NOMO-1 treated with dmso at 0.1 percent for 144 hours (cell line): ENCODE data around the gene EXOC3L4.
"Not testable (repeated sequence)": the region's sequence is repeated elsewhere in the genome, so short reads cannot be mapped to it uniquely, and the experiment has no call there.

Source experiments
- DNase-seq: peaks from one replicate; lab custom pipeline; 2025; ENCODE audit not compliant: unreplicated experiment; lab: John Stamatoyannopoulos, UW

The EXOC3L4 gene

GRCh38 chr14:103119527-103119926 is 25.0 kb downstream of the EXOC3L4 start:
- DNase-seq = not testable (repeated sequence)

GRCh38 chr14:103121121-103121845 is 26.8 kb downstream of the EXOC3L4 start:
- peak; percentile 91 for DNase-seq

GRCh38 chr14:103121846-103122584 is 27.5 kb downstream of the EXOC3L4 start:
- DNase-seq = peak; percentile 72

- no peak for DNase-seq
Measured at GRCh38 chr14:103122585-103122946, 28.0 kb downstream of the EXOC3L4 start.

GRCh38 chr14:103122947-103123633 is 28.6 kb downstream of the EXOC3L4 start, which contains the start of gene TNFAIP2:
Gene TNFAIP2, plus strand, starts transcription at chr14:103123461. Its CDS starts 2,997 bp downstream, at chr14:103126458.
- no peak for DNase-seq

GRCh38 chr14:103123634-103124500 is 29.3 kb downstream of the EXOC3L4 start:
- no peak for DNase-seq

- no peak for DNase-seq
Measured at GRCh38 chr14:103124501-103125001, 30.0 kb downstream of the EXOC3L4 start.

- DNase-seq = no peak
Measured at GRCh38 chr14:103125098-103126070, 30.9 kb downstream of the EXOC3L4 start.

- DNase-seq = no peak
Measured at GRCh38 chr14:103126088-103126872, 31.8 kb downstream of the EXOC3L4 start.

- no peak for DNase-seq
Measured at GRCh38 chr14:103126873-103127304, 32.4 kb downstream of the EXOC3L4 start.

- no peak for DNase-seq
Measured at GRCh38 chr14:103127356-103127755, 32.8 kb downstream of the EXOC3L4 start.

GRCh38 chr14:103127861-103128598 is 33.5 kb downstream of the EXOC3L4 start:
- no peak for DNase-seq

GRCh38 chr14:103128631-103129300 is 34.2 kb downstream of the EXOC3L4 start:
- DNase-seq = no peak

- DNase-seq = no peak
Measured at GRCh38 chr14:103129301-103130016, 34.9 kb downstream of the EXOC3L4 start.

- no peak for DNase-seq
Measured at GRCh38 chr14:103130017-103130764, 35.7 kb downstream of the EXOC3L4 start.

GRCh38 chr14:103130965-103131364 is 36.4 kb downstream of the EXOC3L4 start:
- DNase-seq = no peak
